Right lobe of liver (tissue), 6 donors: ENCODE data around the gene COL4A6. TPM values are rescaled to one million over a fixed set of nuclear protein-coding genes. Genes with fewer than 3 reads are reported as not detected.

Source experiments
- ATAC-seq, 4 donors: fragments of 200-7000 bp; cut with Tn5 transposase; one replicate each; pipeline ENCODE4 v1.9.1; 2020; ENCODE audit warnings: mild to moderate bottlenecking in 4 of 4, moderate library complexity in 4 of 4
- DNase-seq, 3 donors: peaks; one replicate each; pipeline ENCODE4 v3.0.0-alpha.2; 2020
- H3K27ac ChIP-seq, 3 donors: fragments of 200-600 bp; one replicate each; pipeline ENCODE4 v1.8.0; 2022
- H3K27me3 ChIP-seq, 2 donors: fragments of 200-600 bp; one replicate each; pipeline ENCODE4 v1.8.0; 2022
- H3K36me3 ChIP-seq, 4 donors: fragments of 200-600 bp; sonication (generic) in 1 of 4; one replicate each; pipeline versions ENCODE4 v1.5.1 to v1.8.0; 2017 to 2022; ENCODE audit warnings: control low read depth in 1 of 4
- H3K4me1 ChIP-seq, 4 donors: fragments of 200-600 bp; sonication (generic) in 1 of 4; one replicate each; pipeline versions ENCODE4 v1.5.1 to v1.8.0; 2017 to 2022; ENCODE audit warnings: control low read depth in 1 of 4
- H3K4me3 ChIP-seq, 3 donors: fragments of 200-600 bp; one replicate each; pipeline ENCODE4 v1.8.0; 2022
- H3K9me3 ChIP-seq, 4 donors: fragments of 200-600 bp; sonication (generic) in 1 of 4; one replicate each; pipeline versions ENCODE4 v1.5.1 to v1.8.0; 2017 to 2022; ENCODE audit warnings: control low read depth in 1 of 4
- POLR2A ChIP-seq: fragments of 450-650 bp; IDR thresholded peaks from one replicate; pipeline ENCODE4 v1.6.1; 2017; ENCODE audit warnings: antibody characterized with exemption, mild to moderate bottlenecking
- WGBS: methylation state at CpG from one replicate; pipeline ENCODE4 v1.1.6; 2018; ENCODE audit warnings: low coverage, low lambda C conversion rate; ENCODE audit not compliant: insufficient coverage; ENCODE audit errors: missing lambda C conversion rate; 5-methylcytosine and 5-hydroxymethylcytosine counted together
- intact Hi-C, 2 donors: fragments of 100-400 bp; cut with DNase I; formaldehyde crosslinking; loops; one replicate each; pipeline versions ENCODE4 v1.11.2 to v1.14.1; 2022
- total RNA-seq, 6 experiments: library from RNA; depleted of rRNA in 2 of 6; stranded (reverse); fragments of >200 nt in 2 of 6; fragmentation: NEBNext Ultra II Directional in 3 of 6; extraction: Animal tissue kit (Norgen Biotek cat#: 25700) in 3 of 6; gene quantifications; one replicate each; pipeline versions ENCODE4 v1.1.0 to v1.2.4, GENCODE V29; 2016 to 2023
- TF ChIP-seq, protein P1 (sequence below), 4 donors: fragments of 200-600 bp in 3 of 4; fragments of 450-650 bp in 1 of 4; IDR thresholded peaks; one replicate each; pipeline versions ENCODE4 v1.5.1 to v1.8.0; 2016 to 2022; ENCODE audit warnings: antibody characterized with exemption in 4 of 4, mild to moderate bottlenecking in 2 of 4
- donor health status: DM: no; HTN: yes; CAD: no.
- donor health status: DM: no; HTN: no; CAD: no.
- donor health status: DM: no; HTN: no; CAD: no.
- donor health status: DM: no; HTN: yes; CAD: no.
- donor health status: DM: no; HTN: yes; CAD: no.

The COL4A6 gene
- total RNA-seq, 6 experiments from 2014 or later, result 0.02 to 0.05 TPM; not detected in 4

GRCh38 chrX:108299101-108299591, 139.1 kb downstream of the COL4A6 start:
- H3K9me3 ChIP-seq, result no peaks in the 10 kb centered on the region
- no peak overlapping the region for H3K4me3 ChIP-seq
- TF ChIP-seq, protein P1, sequence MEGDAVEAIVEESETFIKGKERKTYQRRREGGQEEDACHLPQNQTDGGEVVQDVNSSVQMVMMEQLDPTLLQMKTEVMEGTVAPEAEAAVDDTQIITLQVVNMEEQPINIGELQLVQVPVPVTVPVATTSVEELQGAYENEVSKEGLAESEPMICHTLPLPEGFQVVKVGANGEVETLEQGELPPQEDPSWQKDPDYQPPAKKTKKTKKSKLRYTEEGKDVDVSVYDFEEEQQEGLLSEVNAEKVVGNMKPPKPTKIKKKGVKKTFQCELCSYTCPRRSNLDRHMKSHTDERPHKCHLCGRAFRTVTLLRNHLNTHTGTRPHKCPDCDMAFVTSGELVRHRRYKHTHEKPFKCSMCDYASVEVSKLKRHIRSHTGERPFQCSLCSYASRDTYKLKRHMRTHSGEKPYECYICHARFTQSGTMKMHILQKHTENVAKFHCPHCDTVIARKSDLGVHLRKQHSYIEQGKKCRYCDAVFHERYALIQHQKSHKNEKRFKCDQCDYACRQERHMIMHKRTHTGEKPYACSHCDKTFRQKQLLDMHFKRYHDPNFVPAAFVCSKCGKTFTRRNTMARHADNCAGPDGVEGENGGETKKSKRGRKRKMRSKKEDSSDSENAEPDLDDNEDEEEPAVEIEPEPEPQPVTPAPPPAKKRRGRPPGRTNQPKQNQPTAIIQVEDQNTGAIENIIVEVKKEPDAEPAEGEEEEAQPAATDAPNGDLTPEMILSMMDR (IDR thresholded peaks at IDR 0.05), result no peak
- TF ChIP-seq POLR2A, result no peak
- 0% methylated on average over 2 of the region's 2 CpGs for WGBS
- no peaks in the 10 kb centered on the region for H3K36me3 ChIP-seq
- intact Hi-C loops, result no loop called here
- no peaks in the 10 kb centered on the region for H3K4me1 ChIP-seq
- ATAC-seq (peak in 1 of 4 donors; percentile 22), DNase-seq (no peak)
- H3K27ac ChIP-seq, result no peak overlapping the region
- no peaks in the 10 kb centered on the region for H3K27me3 ChIP-seq

- WGBS, result 44% methylated on average over 5 of the region's 18 CpGs
- no peaks in the 10 kb centered on the region for H3K9me3 ChIP-seq
- ATAC-seq (peak; percentile 93 to 100 (median 96)), DNase-seq (peak; percentile 55 to 81 (median 77))
- H3K27ac ChIP-seq, result no peak overlapping the region
- intact Hi-C loops, result no loop called here
- no peaks in the 10 kb centered on the region for H3K27me3 ChIP-seq
- H3K4me1 ChIP-seq, result no peaks in the 10 kb centered on the region
- H3K4me3 ChIP-seq, result no peak overlapping the region
- TF ChIP-seq POLR2A, result no peak
- TF ChIP-seq, protein P1 (IDR thresholded peaks at IDR 0.05), result no peak
- H3K36me3 ChIP-seq, result no peaks in the 10 kb centered on the region
Measured at GRCh38 chrX:108298165-108298602, 140.0 kb downstream of the COL4A6 start.

- no peak for DNase-seq
- TF ChIP-seq, protein P1 (IDR thresholded peaks at IDR 0.05), result no peak
- Histone ChIP-seq H3K36me3 (no peaks in the 10 kb centered on the region), H3K27ac (no peak overlapping the region), H3K9me3 (no peaks in the 10 kb centered on the region), H3K4me1 (no peaks in the 10 kb centered on the region), H3K27me3 (no peaks in the 10 kb centered on the region), H3K4me3 (no peak overlapping the region)
- no peak for ATAC-seq
- intact Hi-C loops, result no loop called here
Measured at GRCh38 chrX:108297290-108297689, 140.9 kb downstream of the COL4A6 start.

GRCh38 chrX:108292053-108292452, 146.2 kb downstream of the COL4A6 start:
- Histone ChIP-seq H3K27ac (no peak overlapping the region), H3K9me3 (no peaks in the 10 kb centered on the region), H3K36me3 (no peaks in the 10 kb centered on the region), H3K4me1 (no peaks in the 10 kb centered on the region), H3K27me3 (no peaks in the 10 kb centered on the region), H3K4me3 (no peak overlapping the region)
- TF ChIP-seq, protein P1 (IDR thresholded peaks at IDR 0.05), result no peak
- TF ChIP-seq POLR2A, result no peak
- no peak for DNase-seq
- intact Hi-C loops, result no loop called here
- 89% methylated on average over 3 of the region's 3 CpGs for WGBS
- ATAC-seq, result no peak

DNA sequence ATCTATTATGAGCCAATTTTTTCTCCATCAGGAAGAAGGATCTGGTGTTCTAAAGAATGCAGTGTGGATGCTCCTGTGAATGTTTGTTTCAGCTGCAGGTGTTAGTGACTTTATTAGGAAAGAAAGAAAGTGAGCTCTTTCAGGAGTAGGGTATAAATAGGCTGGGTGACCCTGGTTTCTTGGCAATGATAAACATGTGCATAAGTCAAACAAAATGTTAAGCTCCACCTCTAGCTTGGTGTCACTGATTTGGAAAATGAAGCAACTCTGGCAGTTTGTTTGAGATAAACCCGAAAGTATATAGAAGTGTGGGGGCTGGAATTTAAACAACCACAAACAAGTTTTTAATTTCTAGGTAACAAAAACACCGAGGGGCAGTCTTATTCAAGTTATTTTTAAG, 152.3 kb downstream of the COL4A6 start:
- Histone ChIP-seq H3K4me3 (no peak overlapping the region), H3K9me3 (no peaks in the 10 kb centered on the region), H3K27me3 (no peaks in the 10 kb centered on the region), H3K4me1 (no peaks in the 10 kb centered on the region), H3K36me3 (no peaks in the 10 kb centered on the region), H3K27ac (no peak overlapping the region)
- DNase-seq (no peak), ATAC-seq (peak in 3 of 4 donors; percentile 28 to 57 (median 42))
- intact Hi-C loops, result no loop called here
- TF ChIP-seq, protein P1 (IDR thresholded peaks at IDR 0.05), result no peak
- no peak for TF ChIP-seq POLR2A
- 24% methylated on average over 2 of the region's 2 CpGs for WGBS
